ENCODE data around the gene RPL23.

RPL23 gene

GRCh38 chr17:38844261-38844757 is 9.2 kb downstream of the RPL23 start:
- TF ChIP-seq CTCF (IDR thresholded peaks at IDR 0.05; ENCODE audit: insufficient read depth, low read length) (no peak), POLR2AphosphoS5 (IDR thresholded peaks at IDR 0.05; ENCODE audit: low read depth) (no peak), GABPA (IDR thresholded peaks at IDR 0.05; ENCODE audit: low read depth) (no peak), SPI1 (IDR thresholded peaks at IDR 0.05; ENCODE audit: borderline replicate concordance, low read depth) (no peak), REST (IDR thresholded peaks at IDR 0.05; ENCODE audit: insufficient replicate concordance, low read depth) (no peak)
- H3K4me3 ChIP-seq (replicated peaks; ENCODE audit: insufficient read depth, low read length): no peak overlapping the region
- no peak for DNase-seq (ENCODE audit: low read depth in 1 of 2, low spot score in 1 of 2)
- no peaks in the 10 kb centered on the region for H3K27me3 ChIP-seq (ENCODE audit: insufficient read depth, poor library complexity, severe bottlenecking)
- H3K27ac ChIP-seq (replicated peaks): no peak overlapping the region

- DNase-seq (ENCODE audit: low read depth in 1 of 2, low spot score in 1 of 2): no peak
- Histone ChIP-seq H3K27me3 (ENCODE audit: insufficient read depth, poor library complexity, severe bottlenecking) (no peaks in the 10 kb centered on the region), H3K27ac (replicated peaks) (peak overlapping the region; percentile 98), H3K4me3 (replicated peaks; ENCODE audit: insufficient read depth, low read length) (peak overlapping the region; percentile 93)
- TF ChIP-seq CTCF (IDR thresholded peaks at IDR 0.05; ENCODE audit: insufficient read depth, low read length) (no peak), REST (IDR thresholded peaks at IDR 0.05; ENCODE audit: insufficient replicate concordance, low read depth) (no peak), SPI1 (IDR thresholded peaks at IDR 0.05; ENCODE audit: borderline replicate concordance, low read depth) (no peak), POLR2AphosphoS5 (IDR thresholded peaks at IDR 0.05; ENCODE audit: low read depth) (no peak), GABPA (IDR thresholded peaks at IDR 0.05; ENCODE audit: low read depth) (no peak)
Observed at GRCh38 chr17:38825762-38826247, 27.7 kb downstream of the RPL23 start.

- TF ChIP-seq POLR2AphosphoS5 (IDR thresholded peaks at IDR 0.05; ENCODE audit: low read depth) (peak; percentile 96), CTCF (IDR thresholded peaks at IDR 0.05; ENCODE audit: insufficient read depth, low read length) (no peak), SPI1 (IDR thresholded peaks at IDR 0.05; ENCODE audit: borderline replicate concordance, low read depth) (no peak), GABPA (IDR thresholded peaks at IDR 0.05; ENCODE audit: low read depth) (peak; percentile 86), REST (IDR thresholded peaks at IDR 0.05; ENCODE audit: insufficient replicate concordance, low read depth) (no peak)
- Histone ChIP-seq H3K27ac (replicated peaks) (peak within 1 kb of the TSS; percentile 98), H3K4me3 (replicated peaks; ENCODE audit: insufficient read depth, low read length) (peak within 1 kb of the TSS; percentile 93), H3K27me3 (ENCODE audit: insufficient read depth, poor library complexity, severe bottlenecking) (no peaks in the 10 kb centered on the region)
- DNase-seq (ENCODE audit: low read depth in 1 of 2, low spot score in 1 of 2): peak; percentile 94 to 97
Observed at GRCh38 chr17:38824899-38825761, 28.4 kb downstream of the RPL23 start, which contains the start of gene CWC25. CWC25 (minus strand) TSS chr17:38825321; CDS start chr17:38825183, 138 bp downstream.

Measured in HL-60 (cell line).